ENCODE data around the gene RUNX3.

DNA sequence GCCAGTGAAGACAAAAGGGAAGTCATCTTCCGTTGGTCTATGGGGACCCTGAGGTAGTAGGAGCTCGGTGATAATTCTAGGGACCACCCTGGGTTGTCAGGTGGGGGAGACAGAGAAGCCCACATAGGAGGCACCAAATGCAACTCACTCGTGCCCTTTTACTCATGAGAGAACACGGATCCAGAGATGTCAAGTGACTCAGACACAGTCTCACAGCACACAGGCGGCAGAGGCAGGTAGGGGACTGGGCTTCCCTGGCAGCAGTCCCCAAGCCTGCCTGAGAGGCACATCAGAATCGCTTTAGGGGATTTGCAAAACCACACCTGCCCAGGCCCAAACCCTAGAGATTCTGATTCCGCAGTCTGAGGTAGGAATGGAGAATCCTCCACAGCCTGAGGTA, 31.3 kb upstream of the RUNX3 start:
- TF ChIP-seq POLR2A (IDR thresholded peaks at IDR 0.05; ENCODE audit: low read depth, low read length) (no peak), TAF1 (IDR thresholded peaks at IDR 0.05; ENCODE audit: borderline replicate concordance, low read depth, low read length) (no peak), POLR2AphosphoS5 (IDR thresholded peaks at IDR 0.05; ENCODE audit: low read depth, low read length) (no peak)

All from GM12892 (cell line).